Neural cell (in vitro differentiated cells): Measurements from ENCODE around the gene NRG2.

Experiments
- CTCF ChIP-seq: fragments of 450-650 bp; IDR thresholded peaks from 2 replicates; pipeline ENCODE4 v1.5.1; 2014; ENCODE audit warnings: antibody characterized with exemption, mild to moderate bottlenecking, moderate library complexity; ENCODE audit not compliant: poor library complexity, severe bottlenecking
- EP300 ChIP-seq: fragments of 450-650 bp; conservative IDR thresholded peaks from 2 replicates; pipeline ENCODE4 v1.6.1; 2014; ENCODE audit warnings: antibody characterized with exemption, mild to moderate bottlenecking, moderate library complexity; ENCODE audit not compliant: poor library complexity, severe bottlenecking
- EZH2 ChIP-seq: fragments of 200-600, 300-800 bp; shearing (Covaris generic), sonication (generic); IDR thresholded peaks from 2 replicates; pipeline ENCODE4 v1.6.1; 2014; ENCODE audit warnings: antibody characterized with exemption, low read length, borderline replicate concordance, mild to moderate bottlenecking; ENCODE audit not compliant: insufficient read depth, poor library complexity, severe bottlenecking
- MXI1 ChIP-seq: fragments of 450-650 bp; conservative IDR thresholded peaks from 2 replicates; pipeline ENCODE4 v1.6.1; 2014; ENCODE audit warnings: antibody characterized with exemption, mild to moderate bottlenecking; ENCODE audit not compliant: poor library complexity, severe bottlenecking
- POLR2AphosphoS5 ChIP-seq: IDR thresholded peaks from 2 replicates; pipeline ENCODE4 v1.6.1; 2012
- RAD21 ChIP-seq: fragments of 450-650 bp; conservative IDR thresholded peaks from 2 replicates; pipeline ENCODE4 v1.6.1; 2014; ENCODE audit warnings: antibody characterized with exemption, mild to moderate bottlenecking, moderate library complexity
- SMC3 ChIP-seq: fragments of 450-650 bp; conservative IDR thresholded peaks from 2 replicates; pipeline ENCODE4 v1.6.1; 2014; ENCODE audit warnings: antibody characterized with exemption, mild to moderate bottlenecking, moderate library complexity; ENCODE audit not compliant: poor library complexity
- TAF1 ChIP-seq: IDR thresholded peaks from 2 replicates; pipeline ENCODE4 v1.6.1; 2012; ENCODE audit warnings: low read depth
- TF ChIP-seq, protein P1 (sequence below): IDR thresholded peaks from 2 replicates; pipeline ENCODE4 v1.6.1; 2012; ENCODE audit warnings: borderline replicate concordance

DNA sequence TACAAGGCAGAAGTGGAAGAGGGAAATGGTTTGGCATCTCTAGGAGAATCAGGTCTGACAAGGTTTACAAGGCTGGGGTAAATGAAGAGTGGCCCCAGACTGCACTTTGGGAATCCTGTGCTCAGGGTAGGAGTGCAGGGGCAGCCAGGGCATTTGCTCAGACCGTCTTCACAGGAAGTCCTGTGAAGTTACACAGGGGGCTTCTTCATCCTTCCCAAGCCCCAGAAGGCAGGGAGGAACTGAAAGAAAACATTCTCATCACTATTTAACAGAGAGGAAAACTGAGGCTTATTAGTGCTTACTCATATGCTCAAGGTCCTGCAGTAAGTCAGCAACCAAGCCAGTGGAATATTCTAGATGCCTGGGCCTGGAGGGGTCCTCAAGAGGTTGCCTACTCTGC is 80.7 kb downstream of the NRG2 start:
- TF ChIP-seq CTCF (no peak), MXI1 (no peak), POLR2AphosphoS5 (no peak), SMC3 (no peak), EP300 (no peak), TAF1 (no peak), EZH2 (no peak), RAD21 (no peak)
- TF ChIP-seq, protein P1, sequence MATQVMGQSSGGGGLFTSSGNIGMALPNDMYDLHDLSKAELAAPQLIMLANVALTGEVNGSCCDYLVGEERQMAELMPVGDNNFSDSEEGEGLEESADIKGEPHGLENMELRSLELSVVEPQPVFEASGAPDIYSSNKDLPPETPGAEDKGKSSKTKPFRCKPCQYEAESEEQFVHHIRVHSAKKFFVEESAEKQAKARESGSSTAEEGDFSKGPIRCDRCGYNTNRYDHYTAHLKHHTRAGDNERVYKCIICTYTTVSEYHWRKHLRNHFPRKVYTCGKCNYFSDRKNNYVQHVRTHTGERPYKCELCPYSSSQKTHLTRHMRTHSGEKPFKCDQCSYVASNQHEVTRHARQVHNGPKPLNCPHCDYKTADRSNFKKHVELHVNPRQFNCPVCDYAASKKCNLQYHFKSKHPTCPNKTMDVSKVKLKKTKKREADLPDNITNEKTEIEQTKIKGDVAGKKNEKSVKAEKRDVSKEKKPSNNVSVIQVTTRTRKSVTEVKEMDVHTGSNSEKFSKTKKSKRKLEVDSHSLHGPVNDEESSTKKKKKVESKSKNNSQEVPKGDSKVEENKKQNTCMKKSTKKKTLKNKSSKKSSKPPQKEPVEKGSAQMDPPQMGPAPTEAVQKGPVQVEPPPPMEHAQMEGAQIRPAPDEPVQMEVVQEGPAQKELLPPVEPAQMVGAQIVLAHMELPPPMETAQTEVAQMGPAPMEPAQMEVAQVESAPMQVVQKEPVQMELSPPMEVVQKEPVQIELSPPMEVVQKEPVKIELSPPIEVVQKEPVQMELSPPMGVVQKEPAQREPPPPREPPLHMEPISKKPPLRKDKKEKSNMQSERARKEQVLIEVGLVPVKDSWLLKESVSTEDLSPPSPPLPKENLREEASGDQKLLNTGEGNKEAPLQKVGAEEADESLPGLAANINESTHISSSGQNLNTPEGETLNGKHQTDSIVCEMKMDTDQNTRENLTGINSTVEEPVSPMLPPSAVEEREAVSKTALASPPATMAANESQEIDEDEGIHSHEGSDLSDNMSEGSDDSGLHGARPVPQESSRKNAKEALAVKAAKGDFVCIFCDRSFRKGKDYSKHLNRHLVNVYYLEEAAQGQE = no peak
